ENCODE data around the gene ADM2. TPM values are rescaled to one million over a fixed set of nuclear protein-coding genes. Genes with fewer than 3 reads are reported as not detected.
A peak's percentile ranks its signal among the peaks of the same experiment; 100 is the strongest.
"Not testable (repeated sequence)": the region's sequence is repeated elsewhere in the genome, so short reads cannot be mapped to it uniquely, and the experiment has no call there.

The ADM2 gene
- total RNA-seq, 1 experiment from 2014 or later: 1.4 TPM

- Histone ChIP-seq H3K9ac (ENCODE audit: low read length) (no peak overlapping the region), H3K4me2 (ENCODE audit: low read depth, low read length, poor library complexity, severe bottlenecking) (no peak overlapping the region), H3K9me2 (replicated peaks; ENCODE audit: insufficient read depth, low read length) (no peaks in the 10 kb centered on the region), H3K79me2 (ENCODE audit: low read length) (peaks cover 34% of the 10 kb centered on the region), H3K4me3 (ENCODE audit: low read length) (no peak overlapping the region), H3K27me3 (ENCODE audit: low read length) (no peaks in the 10 kb centered on the region), H3K9me3 (ENCODE audit: low read length) (no peaks in the 10 kb centered on the region), H3K27ac (ENCODE audit: low read length) (no peak overlapping the region), H3K4me1 (ENCODE audit: low read length) (peaks cover 9% of the 10 kb centered on the region), H2AFZ (ENCODE audit: low read length) (no peak overlapping the region), H4K20me1 (ENCODE audit: insufficient read depth, low read depth, low read length) (peaks cover 11% of the 10 kb centered on the region), H3K36me3 (ENCODE audit: insufficient read depth, low read length) (peaks cover 6% of the 10 kb centered on the region; the same call in 1 of the 2 replicates)
- no peak for DNase-seq
Observed at GRCh38 chr22:50519151-50519550, 37.8 kb downstream of the ADM2 start.

GRCh38 chr22:50520184-50520583 lies 38.8 kb downstream of the ADM2 start:
- H3K9me3 ChIP-seq (ENCODE audit: low read length); H3K9ac ChIP-seq (ENCODE audit: low read length); H3K9me2 ChIP-seq (replicated peaks; ENCODE audit: insufficient read depth, low read length); H3K27me3 ChIP-seq (ENCODE audit: low read length); H2AFZ ChIP-seq (ENCODE audit: low read length); H3K36me3 ChIP-seq (ENCODE audit: insufficient read depth, low read length); H3K4me3 ChIP-seq (ENCODE audit: low read length); DNase-seq; H3K4me2 ChIP-seq (ENCODE audit: low read depth, low read length, poor library complexity, severe bottlenecking); H3K27ac ChIP-seq (ENCODE audit: low read length): not testable (repeated sequence)
- Histone ChIP-seq H3K79me2 (ENCODE audit: low read length) (peaks cover 33% of the 10 kb centered on the region), H3K4me1 (ENCODE audit: low read length) (peaks cover 16% of the 10 kb centered on the region), H4K20me1 (ENCODE audit: insufficient read depth, low read depth, low read length) (peaks cover 14% of the 10 kb centered on the region)

GRCh38 chr22:50520826-50521453 lies 39.6 kb downstream of the ADM2 start:
- H3K36me3 ChIP-seq (ENCODE audit: insufficient read depth, low read length): 0 out of 2 replicates have a peak, but pooled peaks cover 3% of the 10 kb centered on the region

GRCh38 chr22:50521710-50522109 lies 40.4 kb downstream of the ADM2 start:
- H3K4me3 ChIP-seq (ENCODE audit: low read length): no peak overlapping the region
- no peaks in the 10 kb centered on the region for H3K27me3 ChIP-seq (ENCODE audit: low read length)
- no peak overlapping the region for H3K9ac ChIP-seq (ENCODE audit: low read length)
- H3K9me3 ChIP-seq (ENCODE audit: low read length): no peaks in the 10 kb centered on the region
- DNase-seq: no peak
- H3K27ac ChIP-seq (ENCODE audit: low read length): no peak overlapping the region
- peaks cover 23% of the 10 kb centered on the region for H3K79me2 ChIP-seq (ENCODE audit: low read length)
- H3K9me2 ChIP-seq (replicated peaks; ENCODE audit: insufficient read depth, low read length): no peaks in the 10 kb centered on the region
- H3K4me1 ChIP-seq (ENCODE audit: low read length): peaks cover 19% of the 10 kb centered on the region
- no peak overlapping the region for H3K4me2 ChIP-seq (ENCODE audit: low read depth, low read length, poor library complexity, severe bottlenecking)
- H4K20me1 ChIP-seq (ENCODE audit: insufficient read depth, low read depth, low read length): peaks cover 14% of the 10 kb centered on the region
- H2AFZ ChIP-seq (ENCODE audit: low read length): no peak overlapping the region
- 0 out of 2 replicates have a peak, but pooled peaks cover 3% of the 10 kb centered on the region for H3K36me3 ChIP-seq (ENCODE audit: insufficient read depth, low read length)

More at GRCh38 chr22:50520826-50521453, 39.6 kb downstream of the ADM2 start:
- peaks cover 30% of the 10 kb centered on the region for H3K79me2 ChIP-seq (ENCODE audit: low read length)
- no peak overlapping the region for H3K4me2 ChIP-seq (ENCODE audit: low read depth, low read length, poor library complexity, severe bottlenecking)
- peaks cover 14% of the 10 kb centered on the region for H4K20me1 ChIP-seq (ENCODE audit: insufficient read depth, low read depth, low read length)
- no peak overlapping the region for H3K9ac ChIP-seq (ENCODE audit: low read length)
- H3K4me3 ChIP-seq (ENCODE audit: low read length): no peak overlapping the region
- no peaks in the 10 kb centered on the region for H3K9me2 ChIP-seq (replicated peaks; ENCODE audit: insufficient read depth, low read length)
- no peak overlapping the region for H2AFZ ChIP-seq (ENCODE audit: low read length)
- H3K27ac ChIP-seq (ENCODE audit: low read length): no peak overlapping the region
- no peaks in the 10 kb centered on the region for H3K9me3 ChIP-seq (ENCODE audit: low read length)
- H3K27me3 ChIP-seq (ENCODE audit: low read length): no peaks in the 10 kb centered on the region
- DNase-seq: no peak
- peaks cover 16% of the 10 kb centered on the region for H3K4me1 ChIP-seq (ENCODE audit: low read length)

- H3K9me3 ChIP-seq (ENCODE audit: low read length): no peaks in the 10 kb centered on the region
- no peaks in the 10 kb centered on the region for H3K9me2 ChIP-seq (replicated peaks; ENCODE audit: insufficient read depth, low read length)
- peaks cover 22% of the 10 kb centered on the region for H3K79me2 ChIP-seq (ENCODE audit: low read length)
- H2AFZ ChIP-seq (ENCODE audit: low read length): no peak overlapping the region
- no peak overlapping the region for H3K9ac ChIP-seq (ENCODE audit: low read length)
- no peaks in the 10 kb centered on the region for H3K27me3 ChIP-seq (ENCODE audit: low read length)
- 0 out of 2 replicates have a peak, but pooled peaks cover 3% of the 10 kb centered on the region for H3K36me3 ChIP-seq (ENCODE audit: insufficient read depth, low read length)
- peaks cover 25% of the 10 kb centered on the region for H3K4me1 ChIP-seq (ENCODE audit: low read length)
- DNase-seq: no peak
- no peak overlapping the region for H3K4me3 ChIP-seq (ENCODE audit: low read length)
- H3K4me2 ChIP-seq (ENCODE audit: low read depth, low read length, poor library complexity, severe bottlenecking): no peak overlapping the region
- H3K27ac ChIP-seq (ENCODE audit: low read length): no peak overlapping the region
- peaks cover 14% of the 10 kb centered on the region for H4K20me1 ChIP-seq (ENCODE audit: insufficient read depth, low read depth, low read length)
Observed at GRCh38 chr22:50522208-50522805, 41.0 kb downstream of the ADM2 start.

- Histone ChIP-seq H3K9me3 (ENCODE audit: low read length) (no peaks in the 10 kb centered on the region), H3K27me3 (ENCODE audit: low read length) (no peaks in the 10 kb centered on the region), H3K36me3 (ENCODE audit: insufficient read depth, low read length) (0 out of 2 replicates have a peak, but pooled peaks cover 3% of the 10 kb centered on the region), H3K4me2 (ENCODE audit: low read depth, low read length, poor library complexity, severe bottlenecking) (no peak overlapping the region), H3K9ac (ENCODE audit: low read length) (no peak overlapping the region), H4K20me1 (ENCODE audit: insufficient read depth, low read depth, low read length) (peaks cover 14% of the 10 kb centered on the region), H3K4me1 (ENCODE audit: low read length) (peaks cover 29% of the 10 kb centered on the region), H3K27ac (ENCODE audit: low read length) (no peak overlapping the region), H3K79me2 (ENCODE audit: low read length) (peaks cover 22% of the 10 kb centered on the region), H2AFZ (ENCODE audit: low read length) (no peak overlapping the region), H3K4me3 (ENCODE audit: low read length) (no peak overlapping the region), H3K9me2 (replicated peaks; ENCODE audit: insufficient read depth, low read length) (no peaks in the 10 kb centered on the region)
- peak; percentile 42 for DNase-seq
Observed at GRCh38 chr22:50522806-50523438, 41.6 kb downstream of the ADM2 start.

GRCh38 chr22:50523458-50523805 lies 42.1 kb downstream of the ADM2 start:
- Histone ChIP-seq H3K9me2 (replicated peaks; ENCODE audit: insufficient read depth, low read length) (no peaks in the 10 kb centered on the region), H4K20me1 (ENCODE audit: insufficient read depth, low read depth, low read length) (peaks cover 14% of the 10 kb centered on the region), H3K4me3 (ENCODE audit: low read length) (no peak overlapping the region), H3K4me1 (ENCODE audit: low read length) (peaks cover 29% of the 10 kb centered on the region), H2AFZ (ENCODE audit: low read length) (no peak overlapping the region), H3K27ac (ENCODE audit: low read length) (no peak overlapping the region), H3K9ac (ENCODE audit: low read length) (no peak overlapping the region), H3K27me3 (ENCODE audit: low read length) (no peaks in the 10 kb centered on the region), H3K9me3 (ENCODE audit: low read length) (no peaks in the 10 kb centered on the region), H3K36me3 (ENCODE audit: insufficient read depth, low read length) (0 out of 2 replicates have a peak, but pooled peaks cover 3% of the 10 kb centered on the region), H3K4me2 (ENCODE audit: low read depth, low read length, poor library complexity, severe bottlenecking) (peak overlapping the region; percentile 98), H3K79me2 (ENCODE audit: low read length) (peaks cover 22% of the 10 kb centered on the region)
- no peak for DNase-seq

Measured in Karpas-422 (cell line).